Measurements from ENCODE around the gene COL9A2.

Gene COL9A2

GRCh38 chr1:40316595-40317393 lies at the start of gene COL9A2:
TSS of gene COL9A2 (minus strand) at chr1:40317286. CDS start at chr1:40317197, 89 bp downstream.
- no peak for TF ChIP-seq CTCF (IDR thresholded peaks at IDR 0.05)
- peaks cover 63% of the 10 kb centered on the region for H3K27me3 Mint-ChIP-seq (ENCODE audit: low read depth, poor library complexity)
- no peak within 1 kb of the TSS for H3K27ac Mint-ChIP-seq
- H3K4me1 Mint-ChIP-seq, result peaks cover 40% of the 10 kb centered on the region
- peak within 1 kb of the TSS; percentile 82 for H3K4me3 Mint-ChIP-seq
- H3K36me3 Mint-ChIP-seq (ENCODE audit: low read depth), result no peaks in the 10 kb centered on the region
- peak; percentile 64 for DNase-seq
- no peaks in the 10 kb centered on the region for H3K9me3 Mint-ChIP-seq

DNA sequence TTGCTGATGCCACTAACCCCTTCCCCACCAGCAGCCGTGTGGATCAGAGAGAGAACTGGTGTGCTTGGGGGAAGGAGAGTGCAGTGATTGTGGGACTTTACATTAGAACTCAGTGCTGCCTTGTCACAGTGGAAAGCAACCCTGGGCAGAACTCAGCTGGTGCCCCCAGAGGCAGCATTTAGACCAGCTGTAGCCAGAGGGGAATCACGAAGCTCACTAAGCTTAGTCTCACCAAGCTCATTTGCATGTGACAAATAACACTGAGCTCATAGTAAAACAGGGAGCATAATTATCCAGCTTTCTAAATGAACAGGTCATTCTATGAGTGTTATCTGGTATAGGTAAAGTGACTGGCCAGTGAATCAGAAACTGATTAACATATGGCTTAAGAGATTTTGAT lies 46.6 kb upstream of the COL9A2 start:
- DNase-seq, result no peak

DNA sequence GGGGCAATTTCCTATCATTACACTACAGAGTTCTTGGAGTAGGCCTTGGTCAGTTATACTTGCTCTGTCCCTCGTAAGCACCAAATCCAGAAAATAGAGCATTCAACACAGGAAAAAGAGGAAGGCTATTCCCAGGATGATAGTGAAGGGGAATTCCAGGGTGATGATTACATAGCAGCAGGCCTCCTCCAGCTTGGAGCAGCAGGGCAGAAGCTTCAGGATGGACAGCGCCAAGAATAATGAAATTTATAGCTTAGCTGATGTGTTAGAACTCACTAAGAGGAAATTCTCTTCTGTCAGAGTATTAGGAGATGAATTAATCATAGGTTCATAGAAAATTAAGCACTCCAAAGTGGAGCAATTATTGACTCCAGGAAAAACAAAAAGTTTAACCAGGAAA lies 45.6 kb upstream of the COL9A2 start:
- no peak for DNase-seq
- Mint-ChIP-seq H3K9me3 (peaks cover 24% of the 10 kb centered on the region), H3K27ac (no peak overlapping the region), H3K27me3 (ENCODE audit: low read depth, poor library complexity) (peaks cover 32% of the 10 kb centered on the region), H3K4me3 (no peak overlapping the region), H3K4me1 (no peaks in the 10 kb centered on the region), H3K36me3 (ENCODE audit: low read depth) (no peaks in the 10 kb centered on the region)
- no peak for TF ChIP-seq CTCF (IDR thresholded peaks at IDR 0.05)

More for the DNA sequence above, 46.6 kb upstream of the COL9A2 start:
- H3K27ac Mint-ChIP-seq, result no peak overlapping the region
- TF ChIP-seq CTCF (IDR thresholded peaks at IDR 0.05), result no peak
- no peaks in the 10 kb centered on the region for H3K4me1 Mint-ChIP-seq
- H3K36me3 Mint-ChIP-seq (ENCODE audit: low read depth), result no peaks in the 10 kb centered on the region
- H3K9me3 Mint-ChIP-seq, result peaks cover 14% of the 10 kb centered on the region
- no peak overlapping the region for H3K4me3 Mint-ChIP-seq
- H3K27me3 Mint-ChIP-seq (ENCODE audit: low read depth, poor library complexity), result peaks cover 32% of the 10 kb centered on the region

DNA sequence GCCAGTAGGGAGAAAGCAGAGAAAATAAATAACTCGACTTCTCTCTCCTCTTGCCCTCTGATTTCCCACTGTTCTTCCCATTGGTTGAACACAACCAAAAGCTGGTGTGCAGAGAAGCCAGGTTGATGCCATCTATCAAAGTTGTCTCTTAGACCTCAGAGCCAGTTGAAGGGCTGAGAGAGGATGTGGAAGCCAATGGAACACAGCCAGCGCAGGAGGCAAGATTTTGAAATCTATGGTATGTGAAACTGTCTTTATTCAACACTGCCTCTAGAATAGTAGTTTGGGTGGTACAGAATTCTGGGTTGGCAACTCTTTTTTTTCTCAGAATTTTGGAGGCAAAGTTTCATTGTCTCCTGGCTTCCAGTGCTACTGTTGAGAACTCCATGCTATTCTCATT lies 45.1 kb upstream of the COL9A2 start:
- Mint-ChIP-seq H3K27me3 (ENCODE audit: low read depth, poor library complexity) (peaks cover 32% of the 10 kb centered on the region), H3K4me1 (no peaks in the 10 kb centered on the region), H3K36me3 (ENCODE audit: low read depth) (no peaks in the 10 kb centered on the region), H3K4me3 (no peak overlapping the region), H3K27ac (no peak overlapping the region), H3K9me3 (peaks cover 29% of the 10 kb centered on the region)
- no peak for TF ChIP-seq CTCF (IDR thresholded peaks at IDR 0.05)
- no peak for DNase-seq

GRCh38 chr1:40361637-40362036 lies 44.6 kb upstream of the COL9A2 start:
- H3K4me1 Mint-ChIP-seq, result no peaks in the 10 kb centered on the region
- no peak for TF ChIP-seq CTCF (IDR thresholded peaks at IDR 0.05)
- no peak for DNase-seq
- peaks cover 35% of the 10 kb centered on the region for H3K9me3 Mint-ChIP-seq
- H3K4me3 Mint-ChIP-seq, result no peak overlapping the region
- H3K27me3 Mint-ChIP-seq (ENCODE audit: low read depth, poor library complexity), result peaks cover 35% of the 10 kb centered on the region
- H3K27ac Mint-ChIP-seq, result no peak overlapping the region
- H3K36me3 Mint-ChIP-seq (ENCODE audit: low read depth), result no peaks in the 10 kb centered on the region

DNA sequence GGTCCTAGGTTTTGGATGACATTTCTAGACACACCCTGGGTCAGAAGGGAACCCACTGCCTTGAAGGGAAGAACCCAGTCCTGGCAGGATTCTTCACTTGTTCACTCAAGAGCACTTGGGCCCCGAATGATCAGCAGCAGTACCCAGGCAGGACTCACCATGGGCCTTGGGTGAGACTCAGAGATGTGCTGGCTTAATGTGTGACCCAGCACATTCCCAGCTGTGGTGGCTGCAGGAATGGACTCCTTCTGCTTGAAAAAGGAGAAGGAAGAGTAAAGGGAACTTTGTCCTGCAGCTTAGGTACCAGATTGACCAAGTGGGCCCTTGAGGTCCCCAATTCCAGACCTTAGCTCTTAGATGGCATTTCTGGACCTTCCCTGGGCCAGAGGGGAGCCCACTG lies 44.1 kb upstream of the COL9A2 start:
- no peak for DNase-seq
- peaks cover 38% of the 10 kb centered on the region for H3K27me3 Mint-ChIP-seq (ENCODE audit: low read depth, poor library complexity)
- H3K9me3 Mint-ChIP-seq, result peaks cover 37% of the 10 kb centered on the region
- no peak for TF ChIP-seq CTCF (IDR thresholded peaks at IDR 0.05)
- no peak overlapping the region for H3K4me3 Mint-ChIP-seq
- H3K4me1 Mint-ChIP-seq, result no peaks in the 10 kb centered on the region
- H3K27ac Mint-ChIP-seq, result no peak overlapping the region
- no peaks in the 10 kb centered on the region for H3K36me3 Mint-ChIP-seq (ENCODE audit: low read depth)

All from nephron progenitor cell (in vitro differentiated cells).